Neural progenitor cell (in vitro differentiated cells): ENCODE data around the gene INPP4B. TPM values are rescaled to one million over a fixed set of nuclear protein-coding genes. Genes with fewer than 3 reads are reported as not detected.

ENCODE experiments used
- DNase-seq: peaks from one replicate; pipeline ENCODE4 v3.0.0-alpha.2; 2016; ENCODE audit warnings: low spot score
- H2AFZ ChIP-seq: fragments of 200-600 bp; sonication (generic); replicated peaks from 2 replicates; pipeline ENCODE4 v1.6.1; 2016; ENCODE audit warnings: antibody characterized with exemption
- H3F3A ChIP-seq: fragments of 200-600 bp; sonication (generic); 2 replicates; pipeline ENCODE4 v1.6.1; 2016; ENCODE audit warnings: antibody characterized with exemption, low read depth
- H3K27ac ChIP-seq: fragments of 200-600 bp; sonication (generic); 2 replicates; pipeline ENCODE4 v1.5.1; 2016; ENCODE audit warnings: mild to moderate bottlenecking
- H3K27me3 ChIP-seq: fragments of 200-600 bp; sonication (generic); 2 replicates; pipeline ENCODE4 v1.6.1; 2016; ENCODE audit warnings: mild to moderate bottlenecking, moderate library complexity
- H3K36me3 ChIP-seq: fragments of 200-600 bp; sonication (generic); 2 replicates; pipeline ENCODE4 v1.5.1; 2016
- H3K4me1 ChIP-seq: fragments of 200-600 bp; sonication (generic); 2 replicates; pipeline ENCODE4 v1.6.1; 2016; ENCODE audit warnings: mixed run types
- H3K4me2 ChIP-seq: fragments of 200-600 bp; sonication (generic); 2 replicates; pipeline ENCODE4 v1.6.1; 2016
- H3K4me3 ChIP-seq: fragments of 200-600 bp; sonication (generic); 2 replicates; pipeline ENCODE4 v1.5.1; 2016
- H3K79me2 ChIP-seq: fragments of 200-600 bp; sonication (generic); 2 replicates; pipeline ENCODE4 v1.6.1; 2016; ENCODE audit warnings: low read depth
- H3K9ac ChIP-seq: fragments of 200-600 bp; sonication (generic); 2 replicates; pipeline ENCODE4 v1.6.1; 2016
- H3K9me3 ChIP-seq: fragments of 200-600 bp; sonication (generic); 2 replicates; pipeline ENCODE4 v1.5.1; 2016; ENCODE audit warnings: low read depth
- H4K20me1 ChIP-seq: fragments of 200-600 bp; sonication (generic); 2 replicates; pipeline ENCODE4 v1.6.1; 2016; ENCODE audit warnings: low read depth
- H3K27ac Mint-ChIP-seq: 3 replicates; pipeline ENCODE4 v1.8.0; 2021; ENCODE audit warnings: mixed read lengths
- H3K27me3 Mint-ChIP-seq: 2 replicates; pipeline ENCODE4 v1.8.0; 2022; ENCODE audit warnings: low read depth, mild to moderate bottlenecking, inconsistent platforms, moderate library complexity, mixed read lengths; ENCODE audit not compliant: insufficient read depth
- H3K36me3 Mint-ChIP-seq: 3 replicates; pipeline ENCODE4 v1.8.0; 2021; ENCODE audit warnings: mixed read lengths
- H3K4me1 Mint-ChIP-seq: 3 replicates; pipeline ENCODE4 v1.8.0; 2021; ENCODE audit warnings: mixed read lengths
- H3K4me3 Mint-ChIP-seq: 3 replicates; pipeline ENCODE4 v1.8.0; 2021; ENCODE audit warnings: mild to moderate bottlenecking, moderate library complexity, mixed read lengths
- H3K9me3 Mint-ChIP-seq: 3 replicates; pipeline ENCODE4 v1.8.0; 2020; ENCODE audit warnings: mixed read lengths
- CTCF ChIP-seq: fragments of 200-600 bp; sonication (generic); IDR thresholded peaks from 2 replicates; pipeline ENCODE4 v1.5.1; 2017; ENCODE audit warnings: antibody characterized with exemption, mild to moderate bottlenecking
- EZH2 ChIP-seq: fragments of 200-600 bp; sonication (generic); IDR thresholded peaks from 2 replicates; pipeline ENCODE4 v1.6.1; 2017; ENCODE audit warnings: antibody characterized with exemption, mild to moderate bottlenecking, moderate library complexity
- EZH2phosphoT487 ChIP-seq: fragments of 200-600 bp; sonication (generic); IDR thresholded peaks from 2 replicates; pipeline ENCODE4 v1.6.1; 2017; ENCODE audit warnings: antibody characterized with exemption
- total RNA-seq: library from RNA; depleted of rRNA; stranded (reverse); fragments of >200 nt; gene quantifications from 2 replicates; pipeline ENCODE4 v1.2.3, GENCODE V29; 2015; ENCODE audit warnings: low replicate concordance

The INPP4B gene
- total RNA-seq, 1 donor from 2014 or later = 1.3 TPM

- H3K79me2 ChIP-seq = no peaks in the 10 kb centered on the region
- H3K27me3 ChIP-seq = no peaks in the 10 kb centered on the region
- Mint-ChIP-seq H3K4me3 (no peak overlapping the region), H3K27me3 (no peaks in the 10 kb centered on the region), H3K9me3 (no peaks in the 10 kb centered on the region), H3K27ac (no peak overlapping the region), H3K36me3 (no peaks in the 10 kb centered on the region), H3K4me1 (no peaks in the 10 kb centered on the region)
- H4K20me1 ChIP-seq = no peaks in the 10 kb centered on the region
- no peak overlapping the region for H3K4me3 ChIP-seq
- H3K4me1 ChIP-seq = no peaks in the 10 kb centered on the region
- H3K27ac ChIP-seq = no peak overlapping the region
- H3K4me2 ChIP-seq = no peak overlapping the region
- H3K9me3 ChIP-seq = no peaks in the 10 kb centered on the region
- H3K36me3 ChIP-seq = no peaks in the 10 kb centered on the region
- H3F3A ChIP-seq = no peaks in the 10 kb centered on the region
- H2AFZ ChIP-seq = no peak overlapping the region
- no peak for DNase-seq
- H3K9ac ChIP-seq = no peak overlapping the region
- TF ChIP-seq CTCF = no peak
- no peak for TF ChIP-seq EZH2
- no peak for TF ChIP-seq EZH2phosphoT487
Measured at GRCh38 chr4:142721187-142721586, 124.9 kb downstream of the INPP4B start.

- no peaks in the 10 kb centered on the region for H3K36me3 ChIP-seq
- Mint-ChIP-seq H3K27ac (no peak overlapping the region), H3K4me3 (no peak overlapping the region), H3K4me1 (no peaks in the 10 kb centered on the region), H3K9me3 (no peaks in the 10 kb centered on the region), H3K36me3 (no peaks in the 10 kb centered on the region), H3K27me3 (no peaks in the 10 kb centered on the region)
- H3K9ac ChIP-seq = no peak overlapping the region
- no peaks in the 10 kb centered on the region for H3K9me3 ChIP-seq
- DNase-seq = peak; percentile 8
- no peak overlapping the region for H3K4me3 ChIP-seq
- no peaks in the 10 kb centered on the region for H4K20me1 ChIP-seq
- no peaks in the 10 kb centered on the region for H3K79me2 ChIP-seq
- no peaks in the 10 kb centered on the region for H3F3A ChIP-seq
- TF ChIP-seq CTCF (peak; percentile 54), EZH2phosphoT487 (no peak)
- H3K4me2 ChIP-seq = no peak overlapping the region
- H3K27ac ChIP-seq = no peak overlapping the region
- H3K27me3 ChIP-seq = no peaks in the 10 kb centered on the region
- no peak overlapping the region for H2AFZ ChIP-seq
- no peaks in the 10 kb centered on the region for H3K4me1 ChIP-seq
Measured at GRCh38 chr4:142719854-142720541, 126.1 kb downstream of the INPP4B start.

GRCh38 chr4:142718981-142719380, 127.1 kb downstream of the INPP4B start:
- H3K4me3 Mint-ChIP-seq = no peak overlapping the region

More at GRCh38 chr4:142718981-142719380, 127.1 kb downstream of the INPP4B start:
- Histone ChIP-seq H3K4me3 (no peak overlapping the region), H3K4me2 (no peak overlapping the region), H3K27ac (no peak overlapping the region), H3K9ac (no peak overlapping the region), H3K79me2 (no peaks in the 10 kb centered on the region), H3K9me3 (no peaks in the 10 kb centered on the region), H3K4me1 (no peaks in the 10 kb centered on the region), H4K20me1 (no peaks in the 10 kb centered on the region), H2AFZ (no peak overlapping the region), H3K36me3 (no peaks in the 10 kb centered on the region), H3F3A (no peaks in the 10 kb centered on the region), H3K27me3 (no peaks in the 10 kb centered on the region)
- Mint-ChIP-seq H3K27me3 (no peaks in the 10 kb centered on the region), H3K27ac (no peak overlapping the region), H3K36me3 (no peaks in the 10 kb centered on the region), H3K9me3 (no peaks in the 10 kb centered on the region), H3K4me1 (no peaks in the 10 kb centered on the region)
- DNase-seq = no peak
- TF ChIP-seq EZH2phosphoT487 (no peak), EZH2 (no peak), CTCF (no peak)
